GM18526 (cell line): ENCODE data around the gene ZFPM1.

Experiments used
- POLR2A ChIP-seq: IDR thresholded peaks from 3 replicates; pipeline ENCODE4 v1.6.1; 2011; ENCODE audit not compliant: insufficient read length; ENCODE audit errors: extremely low read depth

ZFPM1 gene

DNA sequence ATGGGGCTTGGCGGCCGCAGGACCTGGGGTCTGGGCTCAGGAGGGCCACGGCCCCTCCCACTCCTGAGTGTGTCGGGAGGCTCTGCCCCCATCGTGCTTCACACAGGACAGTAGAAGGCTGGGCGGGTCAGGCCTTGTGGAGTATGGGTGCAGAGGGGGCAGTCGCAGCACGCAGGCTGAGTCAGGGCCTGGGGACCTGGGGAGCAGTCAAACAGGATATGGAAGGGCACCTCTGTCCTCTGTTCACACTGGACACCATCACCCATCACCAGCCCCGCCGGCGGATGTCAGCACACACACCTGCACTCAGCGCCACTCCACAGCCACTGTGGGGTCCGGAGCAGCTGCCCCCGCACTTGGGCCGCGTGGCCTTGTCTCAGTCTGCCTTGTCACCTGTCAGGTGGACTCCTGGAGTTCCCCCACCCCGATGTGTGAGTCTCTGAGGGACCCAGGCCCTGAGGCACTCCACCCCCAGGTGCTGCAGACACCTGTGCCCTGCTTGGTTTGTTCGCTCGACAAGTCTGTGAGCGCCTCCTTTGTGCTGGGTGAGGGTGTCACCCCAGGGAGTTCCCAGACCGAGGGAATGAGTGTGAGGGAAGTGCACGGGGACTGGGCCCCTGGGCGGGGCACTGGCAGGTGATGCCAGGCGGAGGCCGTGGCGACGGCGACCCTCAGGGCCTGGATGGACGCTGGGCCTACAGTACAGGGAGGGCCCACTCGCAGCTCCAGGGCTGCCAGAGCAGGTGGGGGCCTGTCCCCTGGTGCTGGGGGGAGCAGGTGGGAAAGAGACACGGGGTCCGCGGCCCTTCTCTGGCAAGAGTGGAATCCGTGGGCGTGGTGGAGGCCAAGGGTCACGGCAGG lies 31.7 kb downstream of the ZFPM1 start:
- no peak for TF ChIP-seq POLR2A

DNA sequence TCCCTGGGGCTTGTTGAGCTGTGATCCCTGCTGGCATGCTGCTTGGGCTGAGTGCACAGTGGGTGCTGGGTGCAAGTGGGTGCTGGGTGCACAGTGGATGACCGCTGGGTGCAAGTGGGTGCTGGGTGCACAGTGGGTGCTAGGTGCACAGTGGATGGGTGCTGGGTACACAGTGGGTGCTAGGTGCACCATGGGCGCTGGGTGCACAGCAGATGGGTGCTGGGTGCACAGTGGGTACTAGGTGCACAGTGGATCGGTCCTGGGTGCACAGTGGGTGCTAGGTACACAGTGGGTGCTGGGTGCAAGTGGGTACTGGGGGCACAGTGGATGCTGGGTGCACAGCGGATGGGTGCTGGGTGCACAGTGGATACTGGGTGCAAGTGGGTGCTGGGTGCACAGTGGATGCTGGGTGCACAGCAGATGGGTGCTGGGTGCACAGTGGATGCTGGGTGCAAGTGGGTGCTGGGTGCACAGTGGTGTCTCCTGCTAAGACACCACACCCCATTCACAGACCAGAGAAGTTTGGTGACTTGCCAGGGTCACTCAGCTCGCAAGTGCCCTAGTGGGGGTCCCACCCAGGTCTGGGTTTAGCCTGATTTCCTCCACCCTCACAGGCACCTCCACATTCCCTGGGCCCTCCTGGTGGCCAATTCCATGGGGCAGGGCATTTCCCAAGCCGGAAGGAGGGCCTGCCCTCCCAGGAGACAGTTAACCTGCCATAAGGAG lies 33.5 kb downstream of the ZFPM1 start:
- no peak for TF ChIP-seq POLR2A

DNA sequence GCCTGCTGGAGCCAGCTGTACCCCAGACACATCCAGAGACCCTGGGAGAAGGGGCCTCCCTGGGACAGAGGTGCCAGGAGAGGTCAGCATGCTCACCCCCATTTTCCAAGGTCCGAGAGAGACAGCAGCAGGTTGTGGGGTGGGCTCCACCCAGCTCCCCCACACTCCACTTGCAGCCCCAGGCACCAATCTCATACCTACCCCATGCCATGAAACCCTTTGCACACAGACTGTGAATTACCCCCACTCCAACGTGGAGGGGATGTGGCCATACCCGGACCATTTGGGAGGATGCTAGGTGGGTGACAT lies 34.0 kb downstream of the ZFPM1 start:
- TF ChIP-seq POLR2A = no peak

DNA sequence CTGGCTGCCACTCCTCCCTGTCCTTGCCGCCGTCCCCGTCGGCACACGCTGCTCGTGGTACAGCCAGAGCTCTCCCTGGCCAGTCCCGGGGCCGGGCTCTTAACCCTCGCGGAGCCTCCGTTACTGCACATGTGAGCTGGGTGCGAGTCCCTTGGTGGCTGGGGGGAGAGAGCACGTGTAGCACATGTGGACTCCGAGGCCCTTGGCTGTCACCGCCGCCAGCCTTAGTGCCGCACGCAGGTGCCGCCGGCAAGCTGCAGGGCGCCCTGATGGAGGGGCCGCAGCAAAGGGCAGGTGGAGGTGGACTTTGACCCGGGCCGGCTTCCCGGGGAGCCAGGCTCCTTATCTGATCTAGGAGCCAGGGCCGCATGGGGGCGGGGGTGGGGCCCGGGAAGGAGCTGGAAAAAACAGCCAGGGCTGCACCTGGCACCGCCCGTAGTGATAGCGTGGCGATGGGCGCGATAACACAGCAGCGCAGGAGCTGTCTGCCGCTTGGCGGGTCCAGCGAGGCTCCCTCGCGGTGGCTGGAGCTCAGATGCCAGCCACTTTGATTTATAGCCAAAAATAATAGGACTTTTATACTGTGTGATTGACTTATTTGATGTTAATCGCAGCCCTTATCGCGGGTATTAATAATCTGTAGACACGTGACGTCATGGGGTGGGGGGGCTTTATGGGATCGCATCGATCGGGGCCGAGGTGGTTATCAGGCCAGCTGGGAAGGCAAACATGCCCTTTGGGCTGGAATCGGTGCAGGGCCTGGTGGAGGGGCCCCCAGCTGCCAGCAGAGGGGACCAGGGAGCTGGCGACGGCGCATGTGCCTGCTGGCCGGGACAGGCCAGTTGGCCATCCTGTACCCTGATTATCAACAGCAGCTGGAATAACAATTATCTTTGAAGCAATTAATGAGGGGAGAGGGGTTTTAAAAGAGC lies 35.1 kb downstream of the ZFPM1 start:
- TF ChIP-seq POLR2A = no peak

DNA sequence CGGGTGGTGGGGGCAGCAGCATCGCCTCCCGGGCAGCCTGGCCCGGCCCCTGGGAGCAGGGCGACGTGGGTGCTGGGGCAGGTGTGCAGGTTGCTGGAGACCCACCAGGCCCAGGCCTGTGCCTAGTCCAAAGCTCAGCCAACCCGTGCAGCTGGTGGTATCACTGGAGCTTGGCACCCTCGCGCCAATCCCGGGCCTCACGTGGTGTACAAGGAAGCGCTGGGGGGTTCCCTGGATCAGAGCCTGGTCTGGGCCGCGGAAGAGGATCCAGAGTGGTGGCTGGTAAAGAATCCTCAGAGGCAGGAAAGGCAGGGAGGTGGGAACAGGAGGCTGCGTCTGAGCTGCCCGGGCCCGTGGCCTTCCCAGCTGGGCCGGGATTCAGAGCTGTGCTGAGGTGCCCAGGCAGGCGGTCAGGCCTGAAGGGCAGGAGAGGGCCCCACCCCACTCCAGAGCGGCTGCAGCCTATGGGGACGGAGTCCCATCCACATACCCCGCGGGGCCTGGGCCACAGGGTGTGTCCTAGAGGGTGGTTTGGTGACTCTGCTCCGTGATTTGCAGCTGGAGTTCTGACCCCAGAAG lies 36.2 kb downstream of the ZFPM1 start:
- no peak for TF ChIP-seq POLR2A

DNA sequence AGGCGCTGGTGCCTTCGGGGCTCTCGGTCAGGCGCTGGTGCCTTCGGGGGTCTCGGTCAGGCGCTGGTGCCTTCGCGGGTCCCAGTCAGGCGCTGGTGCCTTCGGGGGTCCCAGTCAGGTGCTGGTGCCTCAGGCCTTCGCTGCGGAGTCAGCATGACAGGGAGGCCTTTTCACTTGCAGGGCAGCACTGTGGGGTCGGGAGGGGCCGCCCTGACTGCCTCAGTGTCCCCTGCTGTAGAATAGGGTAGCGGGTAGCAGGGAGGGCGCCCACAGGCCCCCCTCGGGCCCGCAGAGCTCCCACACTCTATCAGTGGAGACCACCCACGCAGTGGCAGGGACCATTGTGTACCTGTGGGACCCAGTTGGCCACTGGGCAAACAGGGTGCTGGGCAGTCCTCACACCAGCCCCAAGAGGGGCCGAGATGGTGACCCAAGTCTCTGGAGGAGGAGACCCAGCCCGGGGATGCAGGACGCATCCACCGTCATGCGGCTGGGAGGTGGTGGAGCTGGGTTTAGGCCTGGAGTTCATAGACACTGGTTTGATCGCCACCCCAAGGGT lies 38.0 kb downstream of the ZFPM1 start:
- no peak for TF ChIP-seq POLR2A

DNA sequence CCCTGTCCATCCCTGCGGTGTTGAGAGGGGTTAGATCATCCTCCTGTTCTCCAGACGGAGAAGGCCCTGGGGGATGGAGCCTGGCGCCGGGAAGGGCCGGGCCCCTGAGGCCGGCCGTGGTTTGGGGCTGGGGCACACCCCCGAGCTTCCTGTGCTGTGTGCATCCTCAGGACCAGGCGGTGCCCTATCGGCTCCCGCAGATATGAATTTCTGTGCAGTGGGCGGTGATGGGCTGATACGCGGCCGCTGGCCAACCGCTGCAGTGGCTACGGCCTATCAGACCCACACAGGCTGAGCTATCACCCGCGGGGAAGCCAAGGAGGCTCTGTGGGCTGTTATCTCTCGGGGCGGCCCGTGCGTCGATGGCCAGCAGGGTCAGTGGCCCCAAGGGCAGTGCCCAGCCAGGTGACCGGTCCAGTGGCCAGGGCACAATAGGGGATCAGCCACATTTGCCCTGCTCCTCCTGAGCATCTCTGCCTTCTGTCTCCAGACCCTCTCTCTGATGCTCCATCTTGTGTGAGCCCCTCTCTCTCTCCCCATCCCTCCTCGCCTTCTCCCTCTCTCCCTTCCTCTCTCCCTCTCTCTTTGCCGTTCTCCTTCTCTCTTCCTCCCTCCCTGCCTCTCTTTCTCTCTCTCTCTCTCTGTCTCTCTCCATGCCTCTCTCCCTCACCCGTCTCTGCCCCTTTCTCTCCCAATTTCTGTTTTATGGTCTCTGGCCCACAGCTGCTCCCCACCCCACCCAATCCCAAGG lies 38.7 kb downstream of the ZFPM1 start:
- TF ChIP-seq POLR2A = no peak

DNA sequence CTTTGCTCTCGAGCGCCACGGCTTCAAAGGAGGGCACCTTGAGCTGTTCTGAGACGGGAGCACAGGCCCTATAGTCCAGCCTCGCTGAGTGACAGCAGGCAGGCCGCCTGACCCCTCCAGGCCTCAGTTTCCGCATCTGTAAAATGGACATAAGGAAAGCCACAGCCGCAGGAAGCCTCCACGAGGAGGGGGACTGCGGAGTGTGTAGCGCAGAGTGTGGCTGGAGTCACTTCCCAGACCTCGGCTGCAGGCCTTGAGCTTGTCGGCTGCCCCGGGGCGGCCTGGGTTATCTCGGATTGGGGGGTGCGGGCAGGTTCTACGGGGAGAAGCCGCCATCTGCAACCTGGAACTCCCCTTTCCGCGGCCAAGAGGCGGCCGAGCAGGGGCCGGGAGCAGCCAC lies 40.8 kb downstream of the ZFPM1 start:
- TF ChIP-seq POLR2A = no peak

DNA sequence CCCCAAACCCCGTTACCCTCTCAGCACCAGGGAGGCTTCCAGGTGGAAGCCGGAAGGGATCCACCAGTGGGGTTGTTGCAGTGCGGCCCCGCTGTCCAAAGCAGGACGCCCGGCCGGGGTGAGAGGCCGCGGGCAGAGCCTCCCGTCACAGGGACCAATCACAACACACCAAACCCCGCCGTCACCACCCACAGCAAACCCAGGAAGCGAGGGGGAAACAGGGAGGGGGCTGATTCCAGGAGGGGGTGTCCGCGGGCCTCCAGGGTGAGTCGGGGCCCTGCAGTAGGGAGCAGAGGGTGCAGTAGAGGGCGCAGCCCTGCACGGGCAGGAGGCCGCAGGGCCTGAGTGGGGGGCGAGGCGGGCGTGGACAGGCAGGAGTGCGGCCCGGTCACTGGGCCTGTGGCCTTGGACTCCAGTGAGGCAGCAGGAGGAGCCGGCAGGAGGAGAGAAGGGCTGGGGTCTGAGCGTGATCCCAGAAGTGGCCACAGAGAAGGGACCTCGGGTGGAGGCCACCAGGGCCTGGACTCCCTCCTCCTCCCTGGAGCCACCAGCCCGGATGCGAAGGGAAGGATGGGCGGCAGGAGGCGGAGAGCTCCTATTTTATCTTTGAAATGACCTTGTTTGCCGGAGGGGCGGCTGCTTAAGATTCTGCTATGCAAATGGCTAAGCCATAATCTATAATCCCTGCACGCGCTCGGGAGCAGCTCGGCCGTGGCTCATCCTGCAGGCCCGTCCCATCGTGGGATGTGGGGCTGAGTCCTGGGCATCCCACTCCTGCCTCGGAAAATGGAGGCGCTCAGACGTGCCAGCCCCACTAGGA lies 41.5 kb downstream of the ZFPM1 start:
- no peak for TF ChIP-seq POLR2A

DNA sequence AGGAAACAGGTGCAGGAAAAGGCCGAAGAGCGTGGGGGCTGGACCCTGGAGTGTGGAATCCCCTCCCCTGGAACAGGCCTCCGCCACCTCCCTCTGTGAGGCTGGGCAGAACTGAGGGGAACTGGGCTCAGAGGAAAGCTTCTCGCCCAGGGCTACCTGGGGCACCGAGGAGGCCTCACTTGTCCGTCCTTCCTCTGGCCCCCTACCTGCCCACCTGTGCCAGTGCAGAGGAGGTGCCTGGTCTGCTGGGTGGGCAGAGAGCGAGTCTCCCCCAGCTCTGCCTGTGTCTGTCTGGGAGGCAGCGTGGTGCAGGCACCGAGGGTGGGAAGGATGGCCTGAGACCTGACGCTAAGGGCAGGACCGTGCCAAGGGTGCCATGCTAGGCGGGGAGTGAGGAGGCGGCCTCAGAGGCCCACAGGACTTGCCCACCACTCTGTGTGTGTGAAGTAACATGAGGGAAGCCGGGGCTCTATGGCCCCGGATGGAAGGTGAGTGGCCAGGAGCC lies 42.2 kb downstream of the ZFPM1 start:
- no peak for TF ChIP-seq POLR2A

DNA sequence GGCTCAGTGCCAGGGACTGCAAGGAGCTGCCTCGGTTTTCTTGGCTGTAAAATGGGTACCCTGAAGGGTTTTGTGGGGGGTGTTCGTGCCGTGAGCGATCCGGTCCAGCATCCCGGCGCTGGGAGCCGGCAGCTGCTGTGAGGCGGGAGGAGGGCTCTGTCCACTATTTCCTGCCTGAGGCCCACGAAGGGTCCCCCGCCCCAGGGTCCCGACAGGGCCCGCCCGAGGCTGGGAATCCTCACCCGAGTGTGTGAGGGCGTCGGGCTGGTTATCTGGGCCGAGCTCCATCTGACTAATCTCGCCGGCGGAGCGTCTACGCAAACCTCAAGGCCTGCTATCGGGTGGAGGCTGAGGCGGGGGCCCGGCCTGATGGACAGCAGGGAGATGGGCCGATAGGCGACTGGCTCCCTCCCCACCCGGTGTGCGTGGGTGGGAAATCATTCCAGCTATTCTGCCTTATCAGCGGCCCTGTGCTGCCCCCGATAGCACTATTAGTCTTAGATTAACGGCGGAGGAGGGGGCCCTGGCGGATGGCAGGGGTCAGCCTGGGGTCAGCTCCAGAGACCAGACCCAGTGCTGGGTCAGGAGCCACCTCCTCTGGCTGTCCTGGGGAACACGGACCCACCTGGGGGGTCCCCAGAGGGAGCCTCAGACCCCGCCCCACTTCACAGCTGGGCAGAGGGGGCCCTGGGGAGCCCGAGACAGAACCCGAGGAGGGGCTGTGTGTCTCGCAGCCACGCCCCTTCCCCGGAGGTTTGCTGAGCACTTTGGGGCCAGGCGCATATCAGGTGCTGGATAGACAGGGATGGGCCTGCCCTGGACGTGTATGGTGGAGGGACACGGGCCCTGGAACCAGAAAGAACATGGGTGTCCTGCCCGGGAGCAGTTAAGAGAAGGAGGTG lies 44.7 kb downstream of the ZFPM1 start:
- TF ChIP-seq POLR2A = no peak

DNA sequence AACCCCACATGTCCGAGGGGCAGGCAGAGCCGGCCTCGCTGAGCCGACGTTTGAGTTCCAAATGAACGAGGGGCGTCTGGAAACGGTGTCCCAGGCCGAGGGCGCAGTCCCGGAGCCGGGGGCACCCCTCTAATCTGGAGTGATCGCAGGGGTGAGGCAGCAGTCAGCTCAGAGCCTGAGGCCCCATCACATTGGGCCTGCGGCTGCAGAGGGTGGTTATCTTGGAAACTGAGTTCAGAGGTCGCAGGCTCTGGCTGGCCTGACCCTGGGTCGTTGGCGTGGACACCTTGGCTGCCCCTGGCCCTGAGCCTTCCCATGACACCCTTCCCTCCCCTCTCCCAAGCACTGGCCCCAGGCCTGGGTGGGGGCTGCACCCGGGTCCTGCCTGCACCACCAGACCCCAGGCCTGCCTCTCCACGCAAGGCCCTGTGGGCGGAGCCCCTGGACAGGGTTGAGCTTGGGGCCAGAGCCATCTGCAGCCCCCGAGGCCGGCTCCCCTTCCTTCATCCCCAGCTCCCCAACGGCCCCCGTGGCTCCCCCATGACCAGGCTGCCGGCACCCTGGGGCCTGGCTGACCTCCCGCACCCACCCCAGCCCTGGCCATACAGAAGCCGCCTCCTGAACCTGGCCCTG lies 45.6 kb downstream of the ZFPM1 start:
- no peak for TF ChIP-seq POLR2A

DNA sequence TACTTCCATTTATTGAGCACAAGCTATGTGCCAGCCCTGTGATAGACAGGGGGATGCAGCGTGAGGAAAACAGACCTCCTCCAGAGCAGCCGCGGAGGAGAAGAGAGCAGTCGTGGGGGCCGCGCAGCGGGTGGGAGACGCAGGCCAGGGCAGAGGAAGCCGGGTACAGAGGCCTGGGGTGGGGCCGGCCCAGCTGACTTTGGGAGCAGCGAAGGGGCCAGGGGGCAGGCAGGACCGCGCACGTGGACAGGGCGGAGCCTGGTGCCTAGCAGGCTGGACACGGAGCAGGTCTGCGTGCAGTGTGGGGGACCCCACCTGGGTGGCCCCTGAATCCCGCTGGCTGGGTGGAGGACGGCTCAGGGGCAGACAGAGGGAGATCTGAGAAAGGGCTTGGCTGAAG lies 46.2 kb downstream of the ZFPM1 start:
- TF ChIP-seq POLR2A = no peak
